Spleen (tissue), 11 donors: ENCODE data around the gene HIGD1B. TPM values are rescaled to one million over a fixed set of nuclear protein-coding genes. Genes with fewer than 3 reads are reported as not detected.
"Not testable (repeated sequence)": the region's sequence is repeated elsewhere in the genome, so short reads cannot be mapped to it uniquely, and the experiment has no call there.

Source experiments
- DNase-seq: peaks from one replicate; pipeline ENCODE4 v3.0.0-alpha.2; 2020
- H3K27ac ChIP-seq, 8 donors: fragments of 200-600 bp; sonication (generic) in 7 of 8; 1 replicate in 4 of 8; 2 replicates in 4 of 8; pipeline versions ENCODE4 v1.5.0 to v1.8.0; 2016 to 2021; ENCODE audit warnings: inconsistent platforms in 4 of 8, mild to moderate bottlenecking in 4 of 8, moderate library complexity in 1 of 8
- H3K27me3 ChIP-seq, 7 donors: fragments of 200-600 bp; sonication (generic) in 6 of 7; replicated peaks in 1 of 7; 1 replicate in 4 of 7; 2 replicates in 3 of 7; pipeline versions ENCODE4 v1.5.0 to v1.8.0; 2016 to 2021; ENCODE audit warnings: inconsistent platforms in 3 of 7, mild to moderate bottlenecking in 1 of 7
- H3K36me3 ChIP-seq, 6 donors: fragments of 200-600 bp; sonication (generic) in 5 of 6; 1 replicate in 4 of 6; 2 replicates in 2 of 6; pipeline versions ENCODE4 v1.5.0 to v1.8.0; 2016 to 2021; ENCODE audit warnings: inconsistent platforms in 2 of 6
- H3K4me1 ChIP-seq, 6 donors: fragments of 200-600 bp; sonication (generic) in 5 of 6; 1 replicate in 3 of 6; 2 replicates in 3 of 6; pipeline versions ENCODE4 v1.5.0 to v1.8.0; 2016 to 2021; ENCODE audit warnings: inconsistent platforms in 3 of 6
- H3K4me3 ChIP-seq, 8 donors: fragments of 200-600 bp; sonication (generic) in 7 of 8; 1 replicate in 4 of 8; 2 replicates in 4 of 8; pipeline versions ENCODE4 v1.5.0 to v1.8.0; 2016 to 2021; ENCODE audit warnings: inconsistent platforms in 4 of 8, mild to moderate bottlenecking in 4 of 8, moderate library complexity in 2 of 8
- H3K9me3 ChIP-seq, 8 donors: fragments of 200-600 bp; sonication (generic) in 7 of 8; 1 replicate in 4 of 8; 2 replicates in 4 of 8; pipeline versions ENCODE4 v1.5.0 to v1.8.0; 2016 to 2021; ENCODE audit warnings: inconsistent platforms in 4 of 8
- CTCF ChIP-seq, 11 experiments: fragments of 200-600 bp in 7 of 11; fragments of 450-650 bp in 4 of 11; sonication (generic) in 4 of 11; IDR thresholded peaks in 8 of 11; conservative IDR thresholded peaks in 3 of 11; 1 replicate in 7 of 11; 2 replicates in 4 of 11; pipeline versions ENCODE4 v1.4.0 to v1.8.0; 2016 to 2021; ENCODE audit warnings: antibody characterized with exemption in 11 of 11, inconsistent platforms in 4 of 11, mild to moderate bottlenecking in 1 of 11
- POLR2A ChIP-seq, 3 donors: fragments of 450-650 bp; IDR thresholded peaks; one replicate each; pipeline ENCODE4 v1.5.1; 2017; ENCODE audit warnings: antibody characterized with exemption in 3 of 3, mild to moderate bottlenecking in 1 of 3
- POLR2AphosphoS5 ChIP-seq, 3 donors: sonication (generic); formaldehyde crosslinking; IDR thresholded peaks; one replicate each; pipeline ENCODE4 v1.5.1; 2017; ENCODE audit warnings: antibody characterized with exemption in 3 of 3
- WGBS, 5 donors: extraction: QIAGEN DNeasy Blood & Tissue Kit in 3 of 5; methylation state at CpG; one replicate each; pipeline versions ENCODE4 v1.1.5 to v1.1.7; 2013 to 2018; 5-methylcytosine and 5-hydroxymethylcytosine counted together
- intact Hi-C: fragments of 100-400 bp; cut with DNase I; formaldehyde crosslinking; loops from one replicate; pipeline ENCODE4 v1.15.0; 2023; ENCODE audit warnings: low total_unique reads
- polyA plus RNA-seq, 3 donors: library from polyadenylated mRNA; stranded (reverse); fragments of 200-250 nt; gene quantifications; one replicate each; pipeline ENCODE4 v1.2.1, GENCODE V29; 2013
- total RNA-seq, 7 donors: library from RNA; depleted of rRNA in 3 of 7; stranded (reverse); fragments of >200 nt in 3 of 7; fragmentation: NEBNext Ultra II Directional in 4 of 7; extraction: Animal tissue kit (Norgen Biotek cat#: 25700) in 4 of 7; gene quantifications; one replicate each; pipeline versions ENCODE4 v1.1.0 to v1.2.1, GENCODE V29; 2016 to 2021
- donor health status: healthy with polysubstance abuse.
- donor health status: DM: no; HTN: no; CAD: no; lungs with moderate emphysema.
- donor health status: DM: no; HTN: no; CAD: no.
- donor health status: Bipolar disorder and iron deficiency.
- donor health status: healthy.
- donor health status: DM: no; HTN: no; CAD: no.
- donor health status: DM: yes; HTN: yes; CAD: no.

HIGD1B gene
- total and polyA plus RNA-seq, 10 donors = 0.38 to 1.7 TPM; not detected in 8

GRCh38 chr17:44804302-44805089 is 43.2 kb upstream of the HIGD1B start:
- TF ChIP-seq CTCF (IDR thresholded peaks at IDR 0.05 in 8 of 11, conservative IDR thresholded peaks at IDR 0.05 in 3 of 11) (no peak), POLR2A (IDR thresholded peaks at IDR 0.05) (no peak), POLR2AphosphoS5 (IDR thresholded peaks at IDR 0.05) (no peak)
- DNase-seq = no peak
- WGBS, 5 donors = 90 to 97% (median 93%) methylated on average over 10 of the region's 10 CpGs
- Histone ChIP-seq H3K4me1 (no peaks in the 10 kb centered on the region), H3K9me3 (no peaks in the 10 kb centered on the region), H3K27ac (no peak overlapping the region), H3K27me3 (no peaks in the 10 kb centered on the region), H3K4me3 (no peak overlapping the region), H3K36me3 (no peaks in the 10 kb centered on the region)
- intact Hi-C loops = no loop called here

GRCh38 chr17:44807093-44807816 is 40.4 kb upstream of the HIGD1B start:
- no peak overlapping the region for H3K27ac ChIP-seq
- no peak for TF ChIP-seq POLR2A (IDR thresholded peaks at IDR 0.05)
- no peak for TF ChIP-seq POLR2AphosphoS5 (IDR thresholded peaks at IDR 0.05)
- TF ChIP-seq CTCF (IDR thresholded peaks at IDR 0.05 in 8 of 11, conservative IDR thresholded peaks at IDR 0.05 in 3 of 11) = no peak
- no peak overlapping the region for H3K4me3 ChIP-seq
- intact Hi-C loops = no loop called here
- no peak for DNase-seq
- H3K36me3 ChIP-seq = no peaks in the 10 kb centered on the region
- no peaks in the 10 kb centered on the region for H3K27me3 ChIP-seq
- H3K9me3 ChIP-seq = no peaks in the 10 kb centered on the region
- 82 to 90% (median 87%) methylated on average over 4 of the region's 4 CpGs for WGBS, 5 donors
- H3K4me1 ChIP-seq = no peaks in the 10 kb centered on the region

- no peak for DNase-seq
- Histone ChIP-seq H3K9me3 (no peaks in the 10 kb centered on the region), H3K4me1 (no peaks in the 10 kb centered on the region), H3K27ac (no peak overlapping the region), H3K36me3 (no peaks in the 10 kb centered on the region), H3K4me3 (no peak overlapping the region), H3K27me3 (no peaks in the 10 kb centered on the region)
- WGBS, 5 donors = 65 to 78% (median 69%) methylated on average over 3 of the region's 3 CpGs
- intact Hi-C loops = no loop called here
- TF ChIP-seq CTCF (IDR thresholded peaks at IDR 0.05 in 8 of 11, conservative IDR thresholded peaks at IDR 0.05 in 3 of 11) (no peak), POLR2AphosphoS5 (IDR thresholded peaks at IDR 0.05) (no peak), POLR2A (IDR thresholded peaks at IDR 0.05) (no peak)
These were observed 39.9 kb upstream of the HIGD1B start for GRCh38 chr17:44807817-44808155.

GRCh38 chr17:44808156-44808555 is 39.5 kb upstream of the HIGD1B start:
- WGBS, 5 donors = 89 to 96% (median 94%) methylated on average over 4 of the region's 4 CpGs
- Histone ChIP-seq H3K27ac (no peak overlapping the region), H3K4me1 (no peaks in the 10 kb centered on the region), H3K36me3 (no peaks in the 10 kb centered on the region), H3K9me3 (no peaks in the 10 kb centered on the region), H3K4me3 (no peak overlapping the region), H3K27me3 (no peaks in the 10 kb centered on the region)
- DNase-seq = no peak
- TF ChIP-seq CTCF (IDR thresholded peaks at IDR 0.05 in 8 of 11, conservative IDR thresholded peaks at IDR 0.05 in 3 of 11) = no peak
- no peak for TF ChIP-seq POLR2AphosphoS5 (IDR thresholded peaks at IDR 0.05)
- no peak for TF ChIP-seq POLR2A (IDR thresholded peaks at IDR 0.05)
- intact Hi-C loops = no loop called here

GRCh38 chr17:44808656-44809388 is 38.9 kb upstream of the HIGD1B start:
- H3K4me3 ChIP-seq, DNase-seq, H3K27ac ChIP-seq, intact Hi-C loops, H3K27me3 ChIP-seq, H3K36me3 ChIP-seq, H3K4me1 ChIP-seq, H3K9me3 ChIP-seq: not testable (repeated sequence)
- 95 to 96% (median 96%) methylated on average over 9 of the region's 9 CpGs for WGBS, 5 donors
